Adrenal gland (tissue), 12 donors: ENCODE data around the gene DCAF17. TPM values are rescaled to one million over a fixed set of nuclear protein-coding genes. Genes with fewer than 3 reads are reported as not detected.
"Not testable (repeated sequence)": the region's sequence is repeated elsewhere in the genome, so short reads cannot be mapped to it uniquely, and the experiment has no call there.

ENCODE experiments used
- DNase-seq, 7 donors: peaks; one replicate each; pipeline ENCODE4 v3.0.0-alpha.2; 2019 to 2020
- H3K27ac ChIP-seq, 5 donors: fragments of 200-600 bp; sonication (generic) in 4 of 5; 1 replicate in 3 of 5; 2 replicates in 2 of 5; pipeline versions ENCODE4 v1.5.1 to v1.8.0; 2016 to 2020; ENCODE audit warnings: mild to moderate bottlenecking in 1 of 5
- H3K27me3 ChIP-seq: fragments of 200-600 bp; 2 replicates; pipeline ENCODE4 v1.8.0; 2021
- H3K36me3 ChIP-seq, 2 donors: fragments of 200-600 bp; replicated peaks in 1 of 2; 1 replicate in 1 of 2; 2 replicates in 1 of 2; pipeline versions ENCODE4 v1.5.1 to v1.8.0; 2018 to 2022
- H3K4me1 ChIP-seq, 2 donors: fragments of 200-600 bp; replicated peaks in 1 of 2; 1 replicate in 1 of 2; 2 replicates in 1 of 2; pipeline versions ENCODE4 v1.5.1 to v1.8.0; 2018 to 2021
- H3K4me3 ChIP-seq, 4 donors: fragments of 200-600 bp; sonication (generic) in 3 of 4; one replicate each; pipeline ENCODE4 v1.5.1; 2016 to 2018
- H3K9me3 ChIP-seq, 3 donors: fragments of 200-600 bp; sonication (generic) in 1 of 3; replicated peaks in 1 of 3; 1 replicate in 2 of 3; 2 replicates in 1 of 3; pipeline versions ENCODE4 v1.5.1 to v1.8.0; 2016 to 2021
- CTCF ChIP-seq, 6 experiments: fragments of 450-650 bp in 4 of 6; fragments of 200-600 bp in 2 of 6; sonication (generic) in 1 of 6; IDR thresholded peaks; 1 replicate in 5 of 6; 2 replicates in 1 of 6; pipeline versions ENCODE4 v1.5.1 to v1.8.0; 2016 to 2021; ENCODE audit warnings: antibody characterized with exemption in 6 of 6, mild to moderate bottlenecking in 2 of 6, moderate library complexity in 1 of 6
- POLR2A ChIP-seq, 2 donors: fragments of 450-650 bp; IDR thresholded peaks; one replicate each; pipeline ENCODE4 v1.6.1; 2017; ENCODE audit warnings: antibody characterized with exemption in 2 of 2, mild to moderate bottlenecking in 2 of 2, moderate library complexity in 1 of 2
- WGBS, 4 donors: extraction: QIAGEN DNeasy Blood & Tissue Kit in 2 of 4; methylation state at CpG; one replicate each; pipeline versions ENCODE4 v1.1.5 to v1.1.7; 2013 to 2017; 5-methylcytosine and 5-hydroxymethylcytosine counted together
- intact Hi-C, 2 donors: fragments of 100-400 bp; cut with DNase I; formaldehyde crosslinking; loops; one replicate each; pipeline versions ENCODE4 v1.14.1 to v1.15.0; 2022 to 2023
- polyA plus RNA-seq, 3 donors: library from polyadenylated mRNA; stranded (reverse); fragments of 200-250 nt in 2 of 3; fragments of 350-450 nt in 1 of 3; fragmentation: Illumina TruSeq in 1 of 3; extraction: RNeasy Lipid Tissue Mini Kit (QIAGEN cat#74804) in 1 of 3; gene quantifications; one replicate each; pipeline ENCODE4 v1.2.3, GENCODE V29; 2013 to 2014
- total RNA-seq, 9 donors: library from RNA; depleted of rRNA in 4 of 9; stranded (reverse); fragments of >200 nt in 4 of 9; fragments of 120-200 nt in 1 of 9; fragmentation: NEBNext Ultra II Directional in 1 of 9; extraction: Animal tissue kit (Norgen Biotek cat#: 25700) in 1 of 9; gene quantifications; one replicate each; pipeline versions ENCODE4 v1.1.0 to v1.2.4, GENCODE V29; 2013 to 2023
- donor health status: healthy with polysubstance abuse.
- donor health status: Bipolar disorder and iron deficiency.
- donor health status: DM: yes; HTN: yes; CAD: no.
- donor health status: DM: no; HTN: no; CAD: no.
- donor health status: DM: no; HTN: no; CAD: no.
- donor health status: DM: yes; HTN: yes; CAD: no.

The DCAF17 gene
- total and polyA plus RNA-seq, 12 donors: 2.6 to 21.9 (median 15.9) TPM

GRCh38 chr2:171411791-171412483 lies 22.1 kb upstream of the DCAF17 start:
- peaks cover 0 to 4% of the 10 kb centered on the region in 2 donors for H3K4me1 ChIP-seq
- no peak overlapping the region for H3K27ac ChIP-seq
- TF ChIP-seq POLR2A (IDR thresholded peaks at IDR 0.05) (no peak), CTCF (IDR thresholded peaks at IDR 0.05) (no peak)
- no peak for DNase-seq
- H3K27me3 ChIP-seq: no peaks in the 10 kb centered on the region
- no peaks in the 10 kb centered on the region for H3K9me3 ChIP-seq
- intact Hi-C loops: loop anchor here (5.0 to 10.0 kb wide), 2 partner anchors 237 to 250 kb away; partner anchors contain the start of gene TLK1 (in 1 of the 2)
- H3K4me3 ChIP-seq: no peak overlapping the region
- WGBS, 4 donors: 88 to 99% (median 95%) methylated on average over 2 of the region's 2 CpGs
- H3K36me3 ChIP-seq: no peaks in the 10 kb centered on the region

GRCh38 chr2:171412571-171413175 lies 21.4 kb upstream of the DCAF17 start:
- intact Hi-C loops: loop anchor here (5.0 to 10.0 kb wide), 2 partner anchors 238 to 250 kb away; partner anchors contain the start of gene TLK1 (in 1 of the 2)
- 68 to 86% (median 78%) methylated on average over 2 of the region's 2 CpGs for WGBS, 4 donors
- Histone ChIP-seq H3K27me3 (no peaks in the 10 kb centered on the region), H3K9me3 (no peaks in the 10 kb centered on the region), H3K27ac (no peak overlapping the region), H3K4me1 (peaks cover 0 to 4% of the 10 kb centered on the region in 2 donors), H3K4me3 (no peak overlapping the region), H3K36me3 (no peaks in the 10 kb centered on the region)
- no peak for TF ChIP-seq POLR2A (IDR thresholded peaks at IDR 0.05)
- TF ChIP-seq CTCF (IDR thresholded peaks at IDR 0.05): no peak
- DNase-seq: no peak

- intact Hi-C loops: loop anchor here (5.0 to 10.0 kb wide), 3 partner anchors 240 to 442 kb away; partner anchors contain the start of gene TLK1 (in 1 of the 2)
Measured at GRCh38 chr2:171414645-171415044, 19.4 kb upstream of the DCAF17 start.

GRCh38 chr2:171416009-171416926 lies 17.8 kb upstream of the DCAF17 start:
- H3K36me3 ChIP-seq: no peaks in the 10 kb centered on the region
- no peaks in the 10 kb centered on the region for H3K27me3 ChIP-seq
- no peak overlapping the region for H3K4me3 ChIP-seq
- TF ChIP-seq CTCF (IDR thresholded peaks at IDR 0.05) (peak; percentile 79 to 89 (median 85)), POLR2A (IDR thresholded peaks at IDR 0.05) (peak in 1 of 2 donors; percentile 26)
- H3K9me3 ChIP-seq: no peaks in the 10 kb centered on the region
- H3K27ac ChIP-seq: peak overlapping the region in 1 of 5 donors; percentile 65
- peak; percentile 90 to 98 (median 96) for DNase-seq
- intact Hi-C loops: loop anchor here (5.0 to 10.0 kb wide), 2 partner anchors 241 to 444 kb away; no protein-coding TSS in a partner anchor
- peaks cover 0 to 4% of the 10 kb centered on the region in 2 donors for H3K4me1 ChIP-seq
- WGBS, 4 donors: 29 to 33% (median 31%) methylated on average over 7 of the region's 7 CpGs

More at GRCh38 chr2:171414645-171415044, 19.4 kb upstream of the DCAF17 start:
- WGBS, 4 donors: 90 to 96% (median 93%) methylated on average over 4 of the region's 4 CpGs
- DNase-seq, H3K27me3 ChIP-seq, H3K4me1 ChIP-seq, H3K9me3 ChIP-seq, H3K27ac ChIP-seq, H3K36me3 ChIP-seq, H3K4me3 ChIP-seq: not testable (repeated sequence)
